HG03439 (cell line): ENCODE measurements around the gene EML1.
"Not testable (repeated sequence)": the region's sequence is repeated elsewhere in the genome, so short reads cannot be mapped to it uniquely, and the experiment has no call there.

Source experiments
- ATAC-seq: cut with Tn5 transposase; IDR thresholded peaks from one replicate; pipeline ENCODE4 v1.9.1; 2021; ENCODE audit warnings: mild to moderate bottlenecking, moderate library complexity; ENCODE audit not compliant: unreplicated experiment

The EML1 gene

DNA sequence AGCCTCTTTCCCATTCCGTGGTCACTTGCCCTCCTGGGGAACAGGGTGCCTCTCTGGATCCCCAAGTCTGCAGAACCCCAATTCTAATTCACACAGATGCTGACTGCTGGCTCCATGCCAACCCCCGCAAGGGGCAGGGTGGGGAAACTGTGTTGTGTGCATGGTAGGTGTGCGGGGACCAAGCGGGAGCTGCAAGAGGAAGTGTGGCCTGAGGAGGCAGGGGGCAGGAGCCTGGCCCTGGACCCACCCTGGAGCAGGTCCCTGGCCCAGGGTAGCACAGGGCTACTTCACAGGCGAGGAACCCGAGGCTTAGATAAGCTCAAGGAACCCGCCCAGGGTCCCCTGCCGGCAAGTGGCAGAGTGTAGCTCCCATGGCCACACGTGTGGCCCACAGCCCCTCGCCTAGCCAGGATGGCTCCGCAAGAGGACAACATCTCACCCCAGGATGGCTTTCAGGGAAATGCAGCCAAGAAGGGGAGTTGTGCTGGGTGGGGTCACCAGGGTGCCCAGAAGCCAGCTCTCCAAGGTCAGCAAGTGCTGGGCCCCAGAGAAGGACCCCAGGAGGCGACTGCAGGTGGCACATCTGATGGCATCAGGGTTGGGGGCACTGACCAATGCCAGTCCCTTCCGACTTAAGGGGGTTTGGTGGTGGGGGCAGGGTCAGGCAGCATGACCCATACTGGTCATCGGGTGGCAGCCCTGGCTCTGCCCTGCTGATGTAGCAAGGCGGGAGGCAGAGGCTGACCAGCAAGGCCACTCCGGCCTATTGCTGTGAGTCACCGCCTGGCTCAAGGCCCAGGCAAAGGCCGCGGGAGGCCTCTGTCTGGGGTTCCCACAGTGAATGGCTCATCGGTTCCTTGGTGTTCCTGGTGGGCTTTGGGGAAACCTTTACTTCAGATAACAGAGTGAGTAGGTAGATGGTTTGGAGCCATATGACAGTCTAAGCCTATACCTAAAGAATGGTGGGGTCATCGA is 37.3 kb upstream of the EML1 start:
- no peak for ATAC-seq

DNA sequence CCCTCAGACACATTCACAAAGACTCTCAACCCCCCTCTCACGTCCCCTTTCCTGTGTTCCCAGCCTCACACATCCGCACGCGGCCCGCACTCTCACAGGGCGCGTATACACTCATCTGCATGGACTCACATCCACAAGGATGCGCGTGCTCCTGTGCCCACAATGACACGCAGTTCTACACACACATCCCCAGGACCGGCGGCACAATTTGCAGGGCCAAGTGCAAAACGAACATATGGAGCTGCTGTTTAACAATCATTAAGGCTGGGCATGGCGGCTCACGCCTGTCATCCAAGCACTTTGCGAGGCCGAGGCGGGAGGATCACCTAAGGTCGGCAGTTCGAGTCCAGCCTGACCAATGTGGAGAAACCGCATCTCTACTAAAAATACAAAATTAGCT is 36.4 kb upstream of the EML1 start:
- no peak for ATAC-seq

DNA sequence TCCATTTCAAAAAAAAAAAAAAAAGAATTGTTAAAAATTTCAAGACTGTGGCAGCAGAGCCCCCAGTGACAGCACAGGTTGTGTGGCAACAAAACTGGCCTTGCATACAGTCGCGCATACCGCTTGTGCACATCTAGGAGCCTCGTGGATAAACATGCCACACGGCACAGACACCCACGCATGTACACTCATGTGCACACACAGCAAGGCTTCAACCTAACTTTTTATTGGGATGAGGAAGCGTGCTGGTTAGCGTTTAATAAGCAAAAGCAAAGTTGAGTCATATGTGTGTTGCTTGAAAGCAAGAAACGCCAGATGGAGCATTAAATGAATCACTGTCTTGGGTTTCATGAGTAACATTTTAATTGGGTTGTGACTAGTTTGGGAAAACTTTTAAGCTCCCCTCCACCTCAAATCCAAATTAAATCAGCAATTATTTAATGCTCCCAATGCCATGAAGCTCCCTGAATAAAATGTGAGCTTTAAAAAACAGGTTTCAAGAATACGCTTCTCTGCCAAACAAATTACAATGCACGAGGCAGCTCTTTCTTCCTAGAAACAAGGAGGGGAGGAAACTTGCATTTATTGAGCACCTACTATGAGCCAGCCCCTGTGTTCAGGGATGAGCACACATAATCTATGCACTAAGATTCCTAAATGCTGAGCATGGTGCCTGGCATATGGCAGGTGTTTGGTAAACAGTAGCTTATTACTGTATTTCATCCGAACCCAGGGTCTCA is 35.7 kb upstream of the EML1 start:
- ATAC-seq = no peak

DNA sequence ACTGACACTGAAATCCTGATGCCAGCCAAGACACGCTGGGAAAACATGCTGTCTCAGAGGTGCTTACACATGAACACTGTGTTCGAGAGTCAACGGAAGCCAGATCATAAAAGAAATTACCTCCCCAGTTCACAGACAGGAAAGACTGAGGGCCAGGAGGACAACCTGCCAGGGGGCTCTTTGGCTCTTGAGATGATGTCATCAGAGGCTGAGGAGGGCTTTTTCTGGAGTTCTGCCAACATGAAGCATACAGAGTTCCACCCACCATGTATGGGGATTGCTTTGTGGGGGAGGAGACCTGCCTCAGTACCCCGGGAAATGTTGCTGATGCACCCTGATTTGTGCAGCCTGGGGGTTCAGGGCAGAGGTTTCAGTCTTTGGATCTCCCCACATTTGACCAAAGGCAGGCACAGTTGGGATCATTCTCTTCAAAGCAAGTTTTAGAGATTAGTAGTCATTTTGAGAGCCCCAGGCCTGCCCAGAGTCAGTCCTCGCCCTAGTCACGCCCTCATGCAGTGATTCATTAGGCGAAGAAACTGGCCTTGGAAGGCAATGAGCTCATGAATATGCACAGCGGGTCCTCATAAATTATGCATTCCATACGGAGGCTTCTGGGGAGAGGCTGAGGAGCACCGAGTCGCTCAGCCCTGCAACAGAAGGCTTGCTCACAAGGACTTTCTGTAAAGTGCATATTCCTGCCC is 34.9 kb upstream of the EML1 start:
- ATAC-seq = no peak

DNA sequence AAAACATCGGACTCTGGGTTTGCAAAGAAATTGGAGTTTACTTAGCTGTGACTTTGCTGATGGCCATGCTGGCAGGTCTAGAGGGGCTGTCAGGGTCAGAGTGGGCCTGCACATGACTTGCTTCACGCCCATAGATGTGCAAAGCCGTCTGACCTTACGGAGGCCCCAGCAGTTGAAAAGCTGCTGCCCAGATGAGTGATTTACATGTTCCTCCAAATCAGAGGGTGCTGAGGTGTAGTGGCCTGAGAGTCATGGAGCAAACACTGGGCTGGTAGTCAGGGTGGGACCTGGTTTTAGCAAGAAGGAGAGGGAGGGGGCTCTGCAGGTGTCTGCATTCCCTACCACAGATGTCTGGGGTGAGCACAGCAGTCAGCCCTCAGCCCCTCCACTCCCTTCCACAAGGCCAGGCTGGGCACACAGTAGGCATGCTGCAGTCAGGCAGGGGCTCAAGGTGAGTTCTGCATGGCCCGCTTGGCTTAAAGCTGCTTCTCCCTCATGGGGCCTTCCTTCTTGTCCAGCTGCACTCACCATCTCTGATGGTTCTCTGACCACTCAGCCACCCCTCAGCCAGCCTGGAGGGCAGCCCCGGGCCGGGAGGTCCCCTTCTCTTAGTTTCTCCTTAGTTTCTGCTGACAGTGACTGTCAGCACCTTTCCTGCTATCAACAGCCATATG is 34.2 kb upstream of the EML1 start:
- no peak for ATAC-seq

DNA sequence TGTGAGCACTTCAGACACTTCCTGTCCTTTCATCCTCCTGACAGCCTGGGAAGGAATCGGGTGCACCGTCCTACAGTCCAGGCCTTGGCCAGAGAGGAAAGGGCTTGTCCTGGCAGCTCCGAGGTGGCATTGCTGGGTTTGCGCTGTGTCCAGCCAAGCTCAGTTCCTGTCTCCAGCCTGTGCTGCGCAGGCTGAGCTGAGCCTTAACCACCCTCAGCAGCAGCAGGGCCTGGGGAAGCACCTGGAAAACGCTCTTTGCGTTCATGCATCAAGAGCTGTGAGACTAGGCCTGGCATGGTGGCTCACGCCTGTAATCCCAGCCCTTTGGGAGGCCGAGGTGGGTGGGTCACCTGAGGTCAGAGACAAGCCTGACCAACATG is 33.7 kb upstream of the EML1 start:
- ATAC-seq = no peak

DNA sequence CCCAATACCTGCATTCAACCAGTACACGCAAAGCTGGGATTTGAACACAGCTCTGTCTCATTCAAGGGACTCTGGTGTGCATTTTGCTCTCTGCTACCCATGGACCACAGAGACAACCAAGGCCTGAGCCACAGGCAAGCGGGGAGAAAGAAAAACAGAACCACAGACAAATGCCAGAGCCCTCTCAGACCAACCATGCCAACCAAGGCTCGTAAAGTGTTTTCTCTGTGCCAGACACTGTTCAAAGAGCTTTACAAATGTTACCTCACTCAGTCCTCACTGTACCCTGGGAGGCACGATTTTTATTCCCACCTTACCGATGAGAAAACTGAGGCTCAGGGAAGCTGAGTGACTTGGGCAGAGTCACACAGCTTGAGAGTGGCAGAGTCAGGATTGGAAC is 32.4 kb upstream of the EML1 start:
- ATAC-seq = no peak

DNA sequence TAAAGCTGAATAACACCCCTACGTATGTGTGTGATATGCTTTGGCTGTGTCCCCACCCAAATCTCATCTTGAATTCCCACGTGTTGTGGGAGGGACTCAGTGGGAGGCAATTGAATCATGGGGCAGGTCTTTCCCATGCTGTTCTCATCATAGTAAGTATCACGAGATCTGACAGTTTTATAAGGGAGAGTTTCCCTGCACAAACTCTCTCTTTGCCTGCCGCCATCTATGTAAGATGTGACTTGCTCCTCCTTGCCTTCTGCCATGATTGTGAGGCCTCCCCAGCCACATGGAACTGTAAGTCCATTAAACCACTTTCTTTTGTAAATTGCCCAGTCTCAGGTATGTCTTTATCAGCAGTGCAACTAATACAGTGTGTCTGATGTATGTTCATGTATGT is 30.3 kb upstream of the EML1 start:
- ATAC-seq = not testable (repeated sequence)

DNA sequence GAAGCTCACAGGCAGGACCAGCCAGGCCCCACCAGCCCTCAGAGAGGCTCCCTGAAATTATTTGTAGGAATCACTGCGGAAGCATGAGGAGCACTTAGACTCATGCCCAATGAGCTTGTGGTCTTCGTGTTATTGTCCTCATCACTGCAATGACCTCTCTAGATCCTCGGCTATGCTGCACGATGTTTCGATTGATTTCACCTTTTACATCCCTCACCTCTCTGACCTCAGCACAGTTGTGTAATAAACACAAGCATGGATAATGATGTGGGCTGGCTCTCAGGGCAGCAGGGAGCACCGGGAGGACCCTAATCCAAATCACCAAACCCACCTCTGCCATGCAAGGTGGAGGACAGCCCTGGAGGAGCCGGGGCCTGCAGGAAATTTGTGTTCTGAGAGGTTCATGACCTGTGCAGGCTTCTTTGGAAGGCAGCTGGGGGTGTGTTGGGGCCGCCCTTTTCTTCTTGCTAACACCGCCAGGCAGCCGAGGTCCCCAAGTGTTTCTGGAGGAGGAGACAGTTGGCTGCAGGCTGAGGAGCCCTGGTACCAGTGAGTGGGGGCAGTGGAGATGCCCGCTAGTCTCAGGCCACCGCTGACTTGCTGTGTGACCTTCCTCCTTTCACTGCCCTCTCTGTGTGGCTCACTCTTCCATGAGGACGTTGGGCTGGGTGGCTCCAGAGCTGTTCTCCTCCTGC is 29.5 kb upstream of the EML1 start:
- no peak for ATAC-seq

DNA sequence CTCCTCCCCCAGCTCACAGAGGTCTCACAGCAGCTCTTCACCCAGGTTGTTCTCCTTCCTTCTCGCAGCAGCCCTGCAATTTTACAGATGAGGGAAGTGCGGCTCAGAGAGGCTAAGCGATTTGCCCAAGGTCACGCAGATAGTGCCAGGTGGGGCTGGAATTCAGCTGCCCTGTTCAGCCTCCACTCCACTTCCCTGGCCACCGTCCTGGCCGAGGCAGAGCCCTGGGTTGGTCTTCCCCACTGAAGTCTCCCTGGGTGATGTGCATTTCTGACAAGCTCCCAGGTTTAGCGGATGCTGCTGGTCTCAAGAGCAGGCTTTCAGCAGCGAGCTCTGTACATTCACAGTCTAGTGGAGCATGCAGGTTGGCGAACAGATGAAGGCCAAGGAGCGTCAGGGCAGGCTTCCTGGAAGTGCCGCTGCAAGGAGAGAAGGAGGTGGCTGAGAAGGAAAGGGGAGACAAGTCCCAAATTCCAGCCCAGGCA is 28.9 kb upstream of the EML1 start:
- ATAC-seq = no peak

DNA sequence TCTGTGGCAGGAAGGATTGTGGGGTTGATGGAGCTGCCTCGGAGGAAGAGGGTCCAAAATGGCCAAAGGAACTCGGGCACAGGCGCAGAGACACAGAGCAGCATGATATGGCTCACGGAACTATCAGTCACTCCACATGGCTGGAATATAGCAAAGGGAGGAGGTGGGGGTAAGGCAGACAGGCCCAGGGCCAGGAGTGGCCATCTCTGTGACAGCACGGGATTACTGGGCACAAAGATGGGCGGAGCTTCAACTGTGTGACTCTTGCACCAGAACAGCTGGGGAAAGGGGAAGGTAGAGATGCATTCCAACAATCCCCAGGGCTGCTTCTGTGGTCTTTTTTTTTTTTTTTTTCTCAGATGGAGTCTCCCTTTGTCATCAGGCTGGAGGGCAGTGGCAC is 24.8 kb upstream of the EML1 start:
- no peak for ATAC-seq

DNA sequence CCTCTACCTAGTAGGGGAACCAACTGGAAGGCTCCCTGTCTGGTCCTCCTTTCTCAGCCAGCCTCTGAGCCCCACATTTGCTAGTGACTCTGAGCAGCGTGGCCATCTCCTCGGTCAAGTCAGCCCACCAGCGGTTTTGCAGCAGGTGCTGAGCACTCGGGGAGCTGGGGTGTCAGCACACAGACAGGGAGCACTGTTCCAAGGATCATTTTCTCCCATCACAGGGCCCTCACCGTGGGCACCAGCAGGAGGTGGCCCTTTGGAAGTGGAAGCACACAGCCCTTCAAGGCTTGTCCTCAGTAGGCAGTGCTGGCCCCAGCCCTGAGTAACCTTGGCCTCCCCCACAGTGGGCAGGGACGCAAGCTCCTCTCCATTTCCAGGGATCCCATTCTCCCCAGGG is 24.1 kb upstream of the EML1 start:
- no peak for ATAC-seq

DNA sequence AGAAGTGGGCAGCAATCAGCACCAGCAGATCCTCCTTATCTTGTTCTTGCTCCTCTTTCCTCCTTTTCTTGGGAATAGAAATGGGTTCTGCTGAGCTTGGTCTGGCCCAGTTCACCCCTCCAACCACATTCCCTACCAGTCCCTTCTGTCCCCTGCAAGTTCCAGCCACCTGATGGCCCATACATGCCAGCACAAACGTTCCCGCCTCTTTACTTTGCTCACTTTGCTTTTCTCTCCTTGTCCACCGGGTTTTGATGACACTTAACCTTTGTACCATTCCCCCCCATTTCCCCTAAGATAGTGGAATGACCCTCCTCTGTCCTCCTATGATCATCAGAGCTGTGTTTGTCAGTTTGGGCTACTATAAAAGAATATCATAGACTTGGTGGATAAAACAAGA is 23.4 kb upstream of the EML1 start:
- no peak for ATAC-seq

DNA sequence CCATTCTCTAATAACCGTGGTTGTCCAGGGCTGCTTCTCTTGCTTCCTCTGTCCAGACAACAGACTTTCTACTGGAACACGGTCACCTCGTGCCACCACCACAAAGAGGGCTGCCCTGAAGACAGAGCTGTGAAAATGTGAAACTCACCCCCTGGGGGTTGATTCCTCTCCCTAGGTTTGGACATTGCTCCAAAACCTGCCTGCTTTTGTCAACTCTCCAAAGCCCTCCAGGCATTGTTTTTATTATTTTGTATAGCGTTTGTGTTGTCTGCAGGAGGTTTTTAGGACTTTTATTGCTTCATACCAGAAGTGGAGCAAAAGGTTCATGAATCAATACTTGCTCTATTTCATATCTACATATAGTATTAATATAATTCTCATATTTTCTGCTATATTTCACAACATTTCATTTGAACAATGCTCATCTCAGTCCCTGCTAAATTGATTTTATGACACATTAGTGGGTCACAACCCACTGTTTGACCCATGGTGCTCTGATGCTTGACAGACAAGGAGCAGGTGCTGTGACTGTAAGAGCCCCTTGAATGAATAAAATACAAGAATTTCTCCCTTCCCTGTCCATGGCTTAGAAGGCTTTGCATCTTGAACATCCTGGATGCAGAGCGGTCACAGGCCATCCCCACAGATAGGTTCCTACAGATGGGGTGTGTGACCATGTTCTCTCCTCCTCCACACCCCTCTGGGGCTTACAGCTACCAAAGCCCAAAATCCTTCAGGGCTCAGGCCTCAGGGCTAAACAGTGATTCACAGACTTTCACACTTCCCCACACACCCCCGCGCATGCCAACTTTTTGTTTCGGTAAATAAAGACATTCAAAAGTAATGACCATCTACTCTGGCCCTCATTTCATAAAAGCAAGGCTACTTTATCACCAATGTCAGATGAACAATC is 20.6 kb upstream of the EML1 start:
- ATAC-seq = no peak

DNA sequence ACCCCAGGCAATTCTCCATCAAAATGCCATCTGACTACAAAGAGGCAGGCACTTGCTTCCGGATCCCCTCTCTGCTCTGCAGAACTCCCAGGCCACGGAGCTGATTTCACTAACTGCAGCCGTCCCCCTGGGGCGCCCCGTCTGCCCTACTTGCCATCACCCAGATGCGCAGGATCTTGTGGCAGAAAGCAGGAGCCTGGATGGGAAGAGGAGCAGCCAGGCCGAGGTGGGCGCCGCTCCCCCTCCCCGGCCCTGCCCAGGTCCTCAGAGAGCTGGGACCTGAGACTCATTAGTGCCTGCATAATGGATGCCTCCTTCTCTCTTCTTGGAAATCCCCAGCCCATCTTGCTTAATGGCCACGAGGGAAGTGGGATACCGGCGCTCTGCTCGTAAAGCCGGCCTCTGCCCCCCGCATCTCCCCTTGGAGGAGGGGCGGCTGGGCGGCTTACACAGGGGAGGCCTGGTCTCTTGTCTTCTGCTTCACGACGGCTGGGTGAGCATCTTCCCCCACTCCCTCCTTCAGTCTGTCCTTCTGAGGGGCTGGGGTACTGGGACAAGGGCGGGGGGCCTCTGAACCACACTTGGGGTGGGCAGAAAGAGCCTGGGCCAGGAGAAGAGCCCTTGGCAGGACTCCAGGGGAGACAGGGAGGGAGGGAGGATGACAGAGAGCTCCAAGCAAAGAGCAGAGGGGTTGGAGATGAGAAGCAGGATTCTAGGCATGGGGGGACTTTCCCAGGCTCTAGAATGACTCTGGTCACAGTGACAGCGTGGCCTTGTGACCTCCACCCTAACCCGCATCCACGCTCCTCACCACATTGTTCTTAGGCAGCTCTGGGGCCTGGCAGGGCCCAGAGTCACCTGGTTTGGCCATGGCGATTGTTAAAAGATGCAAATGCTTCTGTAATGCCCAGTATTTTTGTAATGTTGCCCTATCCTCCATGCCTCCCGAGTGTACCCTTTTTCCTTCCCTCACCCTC is 19.4 kb upstream of the EML1 start:
- ATAC-seq = no peak

DNA sequence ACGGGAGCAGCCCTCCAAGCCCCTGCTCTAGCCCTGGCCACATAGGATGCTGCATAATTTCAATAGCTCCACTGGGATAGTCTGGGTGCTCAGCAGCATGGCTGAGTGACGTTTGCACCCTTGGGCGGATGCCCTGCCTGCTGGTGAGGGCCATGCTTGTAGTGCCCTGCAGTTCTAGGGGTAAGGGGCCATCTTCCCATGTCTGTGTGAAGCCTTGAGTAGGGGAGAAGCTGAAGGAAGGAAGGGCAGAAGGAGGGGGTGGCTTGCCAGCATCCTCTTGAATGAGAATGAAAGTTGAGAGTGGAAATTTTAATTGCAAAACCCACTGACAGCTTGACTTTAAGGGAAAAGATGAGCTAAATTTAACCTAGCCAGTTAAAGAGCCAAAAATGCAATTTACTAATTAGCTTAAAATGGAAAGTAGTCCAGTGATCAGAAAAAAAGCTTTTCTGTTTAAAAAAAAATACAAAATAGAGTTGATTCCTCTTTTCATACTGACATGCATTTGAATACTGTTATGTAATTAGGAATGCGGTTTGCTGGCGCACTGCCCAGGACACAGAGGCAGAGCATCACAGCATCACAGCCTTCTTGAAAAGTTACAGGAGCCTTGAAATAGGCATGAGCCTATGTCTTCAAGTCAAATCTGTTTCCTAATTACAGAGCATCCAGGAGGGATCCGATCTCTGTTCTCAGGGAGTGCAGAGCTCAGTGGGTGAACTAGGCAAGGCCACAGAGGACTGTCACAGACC is 18.5 kb upstream of the EML1 start:
- no peak for ATAC-seq

DNA sequence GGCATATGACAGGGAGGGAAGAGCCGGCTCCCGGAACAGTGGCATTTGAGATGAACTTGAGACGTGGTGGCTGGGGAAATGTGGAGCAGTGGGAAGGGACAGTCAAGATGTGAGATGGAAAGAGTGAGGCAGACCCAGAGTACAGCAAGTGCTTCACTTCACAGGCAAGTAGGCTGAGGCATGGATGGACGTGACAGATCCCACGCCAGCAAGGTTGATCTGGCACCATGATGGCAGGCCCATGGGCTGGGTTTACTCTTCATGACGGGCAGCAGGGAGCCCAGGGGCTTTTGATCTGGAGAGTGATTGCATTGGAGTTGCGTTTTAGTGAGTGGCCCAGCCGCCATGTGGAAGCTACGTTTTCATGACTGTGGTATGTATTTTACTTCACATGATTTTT is 17.9 kb upstream of the EML1 start:
- no peak for ATAC-seq
